ENCODE measurements around the gene DNAJB6.

Gene DNAJB6

GRCh38 chr7:157336383-157337315 is at the start of gene DNAJB6:
Gene DNAJB6, plus strand, starts transcription at chr7:157337004. Its CDS starts 21,569 bp downstream, at chr7:157358573.
- Histone ChIP-seq H3K27ac (ENCODE audit: low read length) (no peak within 1 kb of the TSS), H3K4me3 (ENCODE audit: low read length) (peak within 1 kb of the TSS; percentile 98), H3K4me1 (ENCODE audit: control insufficient read depth, low read depth, low read length) (peaks cover 16% of the 10 kb centered on the region), H3K9ac (ENCODE audit: low read length) (peak within 1 kb of the TSS; percentile 82), H3K9me3 (ENCODE audit: control insufficient read depth, low read depth, low read length) (no peaks in the 10 kb centered on the region), H3K36me3 (ENCODE audit: control insufficient read depth, low read depth, low read length) (no peaks in the 10 kb centered on the region), H3K27me3 (ENCODE audit: control insufficient read depth, insufficient read depth, low read length) (no peaks in the 10 kb centered on the region)

DNA sequence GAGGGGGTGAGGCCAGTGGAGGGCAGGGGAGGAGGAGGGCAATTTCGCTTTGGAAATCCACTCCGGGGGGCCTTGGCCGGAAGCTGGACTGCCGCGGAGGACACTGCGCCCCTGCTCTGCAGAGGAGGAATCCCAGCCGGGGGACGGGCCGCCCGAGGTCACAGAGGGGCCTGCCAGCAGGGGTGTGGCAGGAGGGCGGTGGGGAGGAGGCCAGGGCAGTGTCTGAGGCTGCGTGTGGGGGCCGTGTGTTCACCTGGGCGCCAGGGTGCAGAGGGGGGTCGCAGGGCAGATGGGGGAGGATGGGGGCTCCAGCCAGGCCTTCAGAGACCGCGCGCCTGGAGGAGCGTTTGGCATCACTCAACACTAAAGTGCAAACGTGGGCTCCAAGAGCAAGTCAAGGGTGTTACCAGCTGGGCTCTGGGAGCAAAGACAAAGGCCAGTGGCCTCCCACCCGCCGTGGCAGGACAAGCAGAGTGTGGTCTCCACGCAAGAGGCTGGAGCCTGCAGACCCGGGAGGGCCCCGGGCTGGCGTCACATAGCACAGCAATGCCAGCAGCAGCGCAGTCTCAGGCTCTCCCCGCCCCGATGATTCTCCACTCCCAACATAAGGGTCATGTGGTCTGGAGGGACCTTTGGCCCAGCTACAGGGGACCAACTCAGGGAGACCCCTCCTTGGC is 45.3 kb upstream of the DNAJB6 start:
- H3K4me1 ChIP-seq (ENCODE audit: control insufficient read depth, low read depth, low read length), result peaks cover 4% of the 10 kb centered on the region
- H3K27ac ChIP-seq (ENCODE audit: low read length), result no peak overlapping the region
- no peaks in the 10 kb centered on the region for H3K27me3 ChIP-seq (ENCODE audit: control insufficient read depth, insufficient read depth, low read length)
- H3K9me3 ChIP-seq (ENCODE audit: control insufficient read depth, low read depth, low read length), result no peaks in the 10 kb centered on the region
- H3K36me3 ChIP-seq (ENCODE audit: control insufficient read depth, low read depth, low read length), result no peaks in the 10 kb centered on the region
- no peak overlapping the region for H3K4me3 ChIP-seq (ENCODE audit: low read length)
- no peak overlapping the region for H3K9ac ChIP-seq (ENCODE audit: low read length)

DNA sequence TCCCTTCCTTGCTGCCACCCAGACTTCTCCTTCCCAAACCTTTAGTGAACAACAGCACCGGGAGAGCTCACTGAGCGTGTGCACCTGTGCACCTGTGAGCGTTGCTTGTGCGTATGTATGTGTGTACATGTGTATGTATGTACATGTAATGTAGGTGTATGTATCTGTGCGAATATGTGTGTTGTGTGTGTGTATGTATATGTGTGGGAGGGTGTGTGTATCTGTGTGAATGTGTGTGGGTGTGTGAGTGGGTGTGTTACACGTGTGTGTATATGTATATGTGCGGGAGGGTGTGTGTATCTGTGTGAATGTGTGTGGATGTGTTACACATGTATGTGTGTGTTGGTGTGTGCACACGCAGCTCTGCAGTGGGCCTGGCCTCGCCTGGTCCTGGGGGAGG is 44.5 kb upstream of the DNAJB6 start:
- H3K9ac ChIP-seq (ENCODE audit: low read length), result no peak overlapping the region
- H3K4me3 ChIP-seq (ENCODE audit: low read length), result no peak overlapping the region
- no peak overlapping the region for H3K27ac ChIP-seq (ENCODE audit: low read length)
- H3K4me1 ChIP-seq (ENCODE audit: control insufficient read depth, low read depth, low read length), result peaks cover 4% of the 10 kb centered on the region
- no peaks in the 10 kb centered on the region for H3K9me3 ChIP-seq (ENCODE audit: control insufficient read depth, low read depth, low read length)
- H3K27me3 ChIP-seq (ENCODE audit: control insufficient read depth, insufficient read depth, low read length), result no peaks in the 10 kb centered on the region
- H3K36me3 ChIP-seq (ENCODE audit: control insufficient read depth, low read depth, low read length), result no peaks in the 10 kb centered on the region

DNA sequence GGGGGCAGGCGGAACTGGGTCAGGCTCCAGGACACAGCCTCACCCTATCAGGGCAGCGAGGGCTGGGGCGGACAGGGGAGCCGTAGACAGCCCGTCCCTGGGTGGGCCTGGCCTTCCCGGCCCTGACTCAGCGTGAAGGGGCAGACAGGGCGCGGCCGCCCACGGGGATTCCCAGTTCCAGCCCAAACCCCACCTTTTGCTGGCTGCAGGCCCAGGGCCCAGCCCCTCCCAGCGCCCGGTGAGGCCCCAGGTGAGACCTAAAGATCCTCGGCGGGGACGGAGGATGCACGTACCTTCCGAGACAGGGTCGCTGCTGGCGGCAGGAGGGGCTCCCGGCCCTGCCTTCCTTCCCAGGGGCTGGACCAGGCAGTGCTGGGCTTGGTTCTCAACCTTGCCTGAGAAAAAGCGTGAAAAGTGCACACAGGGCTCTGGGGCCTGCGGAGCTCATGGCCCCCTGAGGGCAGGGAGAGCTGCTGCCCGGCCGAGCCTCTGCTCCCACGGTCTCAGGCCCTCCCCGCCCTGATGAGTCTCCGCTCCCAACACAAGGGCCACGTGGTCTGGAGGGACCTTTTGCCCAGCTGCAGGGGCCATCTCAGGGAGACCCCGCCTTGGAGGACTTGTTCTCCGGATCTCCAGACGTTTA is 43.9 kb upstream of the DNAJB6 start:
- Histone ChIP-seq H3K4me1 (ENCODE audit: control insufficient read depth, low read depth, low read length) (peaks cover 4% of the 10 kb centered on the region), H3K27me3 (ENCODE audit: control insufficient read depth, insufficient read depth, low read length) (no peaks in the 10 kb centered on the region), H3K9me3 (ENCODE audit: control insufficient read depth, low read depth, low read length) (no peaks in the 10 kb centered on the region), H3K36me3 (ENCODE audit: control insufficient read depth, low read depth, low read length) (no peaks in the 10 kb centered on the region), H3K27ac (ENCODE audit: low read length) (no peak overlapping the region), H3K9ac (ENCODE audit: low read length) (no peak overlapping the region), H3K4me3 (ENCODE audit: low read length) (no peak overlapping the region)

DNA sequence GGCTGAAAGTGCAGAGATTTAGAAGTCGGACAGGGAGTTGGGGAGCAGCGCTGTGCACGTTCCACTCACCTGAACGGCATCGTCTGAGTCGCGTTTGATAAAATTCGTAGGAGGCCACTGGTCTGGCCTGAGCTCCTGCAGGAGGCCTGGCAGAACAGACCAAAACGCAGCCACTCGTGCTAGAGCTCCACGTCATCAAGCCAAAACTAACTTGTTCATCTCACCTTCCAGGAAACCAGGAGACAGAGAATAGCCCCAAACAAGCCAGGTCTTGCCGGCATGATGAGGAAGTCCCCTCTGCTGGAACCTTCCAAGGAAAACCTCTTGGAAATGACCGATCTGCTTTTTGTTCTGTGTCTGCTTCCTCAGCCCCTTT is 43.4 kb upstream of the DNAJB6 start:
- Histone ChIP-seq H3K27ac (ENCODE audit: low read length) (no peak overlapping the region), H3K36me3 (ENCODE audit: control insufficient read depth, low read depth, low read length) (no peaks in the 10 kb centered on the region), H3K9ac (ENCODE audit: low read length) (no peak overlapping the region), H3K9me3 (ENCODE audit: control insufficient read depth, low read depth, low read length) (no peaks in the 10 kb centered on the region), H3K4me3 (ENCODE audit: low read length) (no peak overlapping the region), H3K27me3 (ENCODE audit: control insufficient read depth, insufficient read depth, low read length) (no peaks in the 10 kb centered on the region), H3K4me1 (ENCODE audit: control insufficient read depth, low read depth, low read length) (peaks cover 4% of the 10 kb centered on the region)

- H3K9ac ChIP-seq (ENCODE audit: low read length), result no peak overlapping the region
- no peaks in the 10 kb centered on the region for H3K27me3 ChIP-seq (ENCODE audit: control insufficient read depth, insufficient read depth, low read length)
These were observed 42.0 kb upstream of the DNAJB6 start for GRCh38 chr7:157294773-157295172.

GRCh38 chr7:157295338-157295737 is 41.5 kb upstream of the DNAJB6 start:
- peaks cover 4% of the 10 kb centered on the region for H3K4me1 ChIP-seq (ENCODE audit: control insufficient read depth, low read depth, low read length)
- no peaks in the 10 kb centered on the region for H3K27me3 ChIP-seq (ENCODE audit: control insufficient read depth, insufficient read depth, low read length)
- no peak overlapping the region for H3K27ac ChIP-seq (ENCODE audit: low read length)
- no peak overlapping the region for H3K4me3 ChIP-seq (ENCODE audit: low read length)
- H3K36me3 ChIP-seq (ENCODE audit: control insufficient read depth, low read depth, low read length), result no peaks in the 10 kb centered on the region
- no peaks in the 10 kb centered on the region for H3K9me3 ChIP-seq (ENCODE audit: control insufficient read depth, low read depth, low read length)
- H3K9ac ChIP-seq (ENCODE audit: low read length), result no peak overlapping the region

More at GRCh38 chr7:157294773-157295172, 42.0 kb upstream of the DNAJB6 start:
- Histone ChIP-seq H3K9me3 (ENCODE audit: control insufficient read depth, low read depth, low read length) (no peaks in the 10 kb centered on the region), H3K4me1 (ENCODE audit: control insufficient read depth, low read depth, low read length) (peaks cover 4% of the 10 kb centered on the region), H3K36me3 (ENCODE audit: control insufficient read depth, low read depth, low read length) (no peaks in the 10 kb centered on the region), H3K27ac (ENCODE audit: low read length) (no peak overlapping the region), H3K4me3 (ENCODE audit: low read length) (no peak overlapping the region)

DNA sequence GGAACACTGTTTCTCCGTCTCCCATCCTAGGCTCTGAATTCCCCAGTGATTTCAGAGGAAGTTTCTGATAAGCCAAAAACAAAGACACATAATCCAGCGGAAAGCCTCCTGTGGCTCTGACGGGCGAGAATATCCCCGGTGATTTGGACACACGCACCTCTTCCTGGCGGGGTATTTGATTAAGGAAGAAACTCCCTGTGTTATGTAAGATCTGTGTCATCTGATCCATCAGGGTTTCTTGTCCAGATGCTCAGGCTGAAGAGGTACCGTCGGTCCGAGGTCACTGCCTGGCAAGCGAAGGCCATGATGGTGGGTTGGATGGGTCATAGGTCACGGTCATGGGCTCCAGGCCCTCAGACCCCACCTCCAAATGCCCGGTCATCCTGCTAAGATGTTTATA is 39.6 kb upstream of the DNAJB6 start:
- Histone ChIP-seq H3K9me3 (ENCODE audit: control insufficient read depth, low read depth, low read length) (no peaks in the 10 kb centered on the region), H3K36me3 (ENCODE audit: control insufficient read depth, low read depth, low read length) (no peaks in the 10 kb centered on the region), H3K27me3 (ENCODE audit: control insufficient read depth, insufficient read depth, low read length) (no peaks in the 10 kb centered on the region), H3K4me3 (ENCODE audit: low read length) (no peak overlapping the region), H3K4me1 (ENCODE audit: control insufficient read depth, low read depth, low read length) (peaks cover 4% of the 10 kb centered on the region), H3K9ac (ENCODE audit: low read length) (no peak overlapping the region), H3K27ac (ENCODE audit: low read length) (no peak overlapping the region)

- Histone ChIP-seq H3K4me3 (ENCODE audit: low read length) (no peak overlapping the region), H3K27me3 (ENCODE audit: control insufficient read depth, insufficient read depth, low read length) (no peaks in the 10 kb centered on the region), H3K9me3 (ENCODE audit: control insufficient read depth, low read depth, low read length) (no peaks in the 10 kb centered on the region), H3K4me1 (ENCODE audit: control insufficient read depth, low read depth, low read length) (no peaks in the 10 kb centered on the region), H3K27ac (ENCODE audit: low read length) (no peak overlapping the region), H3K9ac (ENCODE audit: low read length) (no peak overlapping the region), H3K36me3 (ENCODE audit: control insufficient read depth, low read depth, low read length) (no peaks in the 10 kb centered on the region)
These were observed 37.5 kb upstream of the DNAJB6 start for GRCh38 chr7:157299317-157299612.

DNA sequence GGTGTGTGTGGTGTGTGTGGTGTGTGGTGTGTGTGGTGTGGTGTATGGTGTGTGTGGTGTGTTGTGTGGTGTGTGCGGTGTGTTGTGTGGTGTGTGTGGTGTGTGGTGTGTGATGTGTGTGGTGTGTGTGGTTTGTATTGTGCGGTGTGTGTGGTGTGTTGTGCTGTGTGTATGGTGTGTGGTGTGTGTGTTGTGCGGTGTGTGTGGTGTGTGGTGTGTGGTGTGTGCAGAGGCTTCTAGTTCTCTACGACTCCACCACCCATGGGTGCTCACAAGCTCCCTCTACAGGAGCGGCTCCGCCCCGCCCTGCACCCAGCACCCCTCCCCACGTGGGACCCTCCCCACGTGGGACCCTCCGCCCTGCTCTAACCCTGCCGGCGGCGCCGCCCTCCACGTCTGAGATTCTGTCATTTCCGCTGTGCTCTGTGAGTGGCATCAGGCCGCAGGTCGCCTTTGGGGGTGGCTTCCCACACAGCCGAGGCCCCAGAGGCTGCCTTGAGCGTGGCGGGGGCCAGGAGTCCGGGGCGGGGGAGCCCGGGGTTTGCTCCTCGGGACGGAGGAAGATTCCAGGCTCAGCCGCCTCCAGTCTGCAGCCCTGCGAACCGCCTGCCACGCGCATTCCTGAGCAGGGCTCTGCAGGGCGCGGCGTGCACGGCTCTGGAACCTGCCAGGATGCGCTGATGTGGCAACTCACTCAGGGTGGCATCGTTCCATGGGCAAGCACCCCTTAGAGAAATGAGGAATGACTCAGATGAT is 37.0 kb upstream of the DNAJB6 start:
- no peak overlapping the region for H3K4me3 ChIP-seq (ENCODE audit: low read length)
- no peaks in the 10 kb centered on the region for H3K4me1 ChIP-seq (ENCODE audit: control insufficient read depth, low read depth, low read length)
- H3K36me3 ChIP-seq (ENCODE audit: control insufficient read depth, low read depth, low read length), result no peaks in the 10 kb centered on the region
- no peaks in the 10 kb centered on the region for H3K27me3 ChIP-seq (ENCODE audit: control insufficient read depth, insufficient read depth, low read length)
- H3K27ac ChIP-seq (ENCODE audit: low read length), result no peak overlapping the region
- no peaks in the 10 kb centered on the region for H3K9me3 ChIP-seq (ENCODE audit: control insufficient read depth, low read depth, low read length)
- no peak overlapping the region for H3K9ac ChIP-seq (ENCODE audit: low read length)

GRCh38 chr7:157300369-157300825 is 36.4 kb upstream of the DNAJB6 start:
- Histone ChIP-seq H3K27ac (ENCODE audit: low read length) (no peak overlapping the region), H3K4me3 (ENCODE audit: low read length) (no peak overlapping the region), H3K36me3 (ENCODE audit: control insufficient read depth, low read depth, low read length) (no peaks in the 10 kb centered on the region), H3K27me3 (ENCODE audit: control insufficient read depth, insufficient read depth, low read length) (no peaks in the 10 kb centered on the region), H3K4me1 (ENCODE audit: control insufficient read depth, low read depth, low read length) (no peaks in the 10 kb centered on the region), H3K9ac (ENCODE audit: low read length) (no peak overlapping the region), H3K9me3 (ENCODE audit: control insufficient read depth, low read depth, low read length) (no peaks in the 10 kb centered on the region)

Data from iPS-18a (cell line).